Naive thymus-derived CD8-positive, alpha-beta T cell (primary cell): ENCODE measurements around the gene CNOT8. TPM values are rescaled to one million over a fixed set of nuclear protein-coding genes. Genes with fewer than 3 reads are reported as not detected.

Experiments used
- ATAC-seq, 2 donors: fragments of 150-1000 bp; cut with Tn5 transposase in 1 of 2; sonication (Bioruptor Pico), chemical (Tn5 transposase) in 1 of 2; 1 replicate in 1 of 2; 2 replicates in 1 of 2; pipeline ENCODE4 v1.10.0; 2021; ENCODE audit warnings: mild to moderate bottlenecking in 2 of 2, moderate library complexity in 2 of 2
- POLR2A ChIA-PET: fragments of 350-600 bp; sonication (Branson Sonifier 250); formaldehyde crosslinking; loops from one replicate; lab custom pipeline; 2021; ENCODE audit warnings: antibody characterized with exemption; lab: Charles Lee
- DNase-seq, 10 donors: peaks; one replicate each; pipeline versions ENCODE4 v3.0.0 to v3.0.0-alpha.2; 2020 to 2022
- H3K27ac Mint-ChIP-seq, 10 donors: one replicate each; pipeline ENCODE4 v1.8.0; 2020 to 2022; ENCODE audit warnings: mild to moderate bottlenecking in 10 of 10, mixed read lengths in 10 of 10, moderate library complexity in 4 of 10, inconsistent platforms in 1 of 10
- H3K27me3 Mint-ChIP-seq, 5 donors: one replicate each; pipeline ENCODE4 v1.8.0; 2021 to 2022; ENCODE audit warnings: mixed read lengths in 5 of 5
- H3K36me3 Mint-ChIP-seq, 3 donors: one replicate each; pipeline ENCODE4 v1.8.0; 2020 to 2022; ENCODE audit warnings: mixed read lengths in 3 of 3, mild to moderate bottlenecking in 2 of 3, inconsistent platforms in 1 of 3
- H3K4me1 Mint-ChIP-seq, 4 donors: one replicate each; pipeline ENCODE4 v1.8.0; 2021 to 2022; ENCODE audit warnings: mixed read lengths in 4 of 4
- H3K4me3 Mint-ChIP-seq, 10 donors: one replicate each; pipeline ENCODE4 v1.8.0; 2020 to 2022; ENCODE audit warnings: mild to moderate bottlenecking in 10 of 10, mixed read lengths in 10 of 10, moderate library complexity in 6 of 10, inconsistent platforms in 1 of 10
- H3K9me3 Mint-ChIP-seq, 9 donors: one replicate each; pipeline ENCODE4 v1.8.0; 2020 to 2022; ENCODE audit warnings: mixed read lengths in 9 of 9, mild to moderate bottlenecking in 3 of 9, inconsistent platforms in 1 of 9, moderate library complexity in 1 of 9
- polyA plus RNA-seq, 3 donors: library from polyadenylated mRNA; unstranded; fragments of 300-500 nt; fragmentation: Illumina TruSeq; gene quantifications; one replicate each; pipeline ENCODE4 v1.2.3, GENCODE V29; 2021
- total RNA-seq, 8 experiments: library from RNA in 2 of 8; stranded (reverse) in 2 of 8; gene quantifications; one replicate each; pipeline ENCODE4 v1.2.3 and lab custom pipeline; 2021 to 2026

CNOT8 gene
- total RNA-seq (100 to 1,000 TPM; 112 to 116 TPM), polyA plus RNA-seq (100 to 1,000 TPM; 134 to 157 (median 153) TPM), total RNA-seq (lab: John Stamatoyannopoulos, UW) (78.6 to 143 (median 102) reads per million in 6 experiments)

DNA sequence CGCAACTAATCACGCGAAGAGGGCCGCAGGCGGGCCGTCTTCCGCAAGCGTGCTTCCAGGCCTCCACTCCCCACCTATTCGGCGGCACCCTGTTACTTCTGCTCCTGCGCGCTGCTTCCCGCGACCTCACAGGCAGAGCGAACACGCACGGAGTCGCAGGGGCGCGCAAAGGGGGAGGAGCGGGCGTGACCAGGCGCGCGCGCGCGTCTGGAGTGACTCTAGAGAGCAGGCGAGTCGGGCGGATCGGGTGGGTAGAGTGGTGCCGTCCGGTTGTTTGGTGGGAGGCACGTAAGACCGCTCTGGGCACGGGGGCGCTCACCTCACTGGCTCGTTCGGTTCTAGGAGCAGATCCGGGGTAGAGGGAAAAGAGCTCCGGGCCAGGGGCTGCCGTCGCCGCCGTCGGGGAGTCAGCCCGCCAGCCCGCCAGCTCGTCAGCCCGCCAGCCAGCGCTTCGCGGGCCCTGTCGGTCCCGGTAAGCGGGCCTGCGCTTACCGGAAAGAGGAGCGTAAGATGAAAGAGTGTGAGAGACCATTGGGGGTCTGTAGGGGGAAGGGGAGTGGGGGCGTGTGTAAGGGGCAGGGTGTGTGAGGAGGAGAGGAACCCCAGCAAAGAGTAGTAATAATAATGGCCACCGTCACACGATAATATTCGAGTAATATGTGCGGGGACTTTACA lies at the start of gene CNOT8:
TSS of gene CNOT8 (plus strand) at position 331 of the 675 bp plus-strand sequence. CDS start 4,652 bp downstream, outside the sequence.
- Mint-ChIP-seq H3K4me3 (peak within 1 kb of the TSS; percentile 87 to 97 (median 95)), H3K27me3 (no peaks in the 10 kb centered on the region), H3K4me1 (peaks cover 32 to 49% (median 45%) of the 10 kb centered on the region in 4 donors), H3K27ac (peak within 1 kb of the TSS; percentile 91 to 100 (median 99)), H3K36me3 (peaks cover 0 to 24% (median 0%) of the 10 kb centered on the region in 3 donors), H3K9me3 (no peaks in the 10 kb centered on the region)
- peak; percentile 94 to 99 (median 98) for DNase-seq
- POLR2A ChIA-PET = interaction anchor here (0.6 to 2.8 kb wide), 9 partner anchors 18 to 104 kb away, joined by 3 to 13 read pairs (median 4); partner anchors contain the start of gene LARP1
- ATAC-seq = peak; percentile 70 to 75

DNA sequence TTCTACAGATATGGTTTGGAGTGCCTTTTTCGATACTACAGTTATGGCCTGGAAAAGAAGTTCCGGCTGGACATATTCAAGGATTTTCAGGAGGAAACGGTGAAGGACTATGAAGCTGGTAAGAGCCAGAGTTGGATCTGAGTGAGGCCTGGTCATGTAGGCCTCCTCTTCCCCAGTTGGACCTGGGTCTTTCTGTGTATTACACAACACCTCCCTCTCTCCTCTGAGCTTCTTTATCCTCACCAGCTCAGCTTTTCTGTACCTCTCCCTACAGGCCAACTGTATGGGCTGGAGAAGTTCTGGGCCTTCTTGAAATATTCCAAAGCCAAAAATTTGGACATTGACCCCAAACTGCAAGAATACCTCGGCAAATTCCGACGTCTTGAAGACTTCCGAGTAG lies 47.2 kb upstream of the CNOT8 start:
- no peaks in the 10 kb centered on the region for H3K9me3 Mint-ChIP-seq
- peaks cover 20 to 47% (median 34%) of the 10 kb centered on the region in 4 donors for H3K4me1 Mint-ChIP-seq
- POLR2A ChIA-PET = no interaction called here
- DNase-seq (no peak), ATAC-seq (no peak)
- no peak overlapping the region for H3K4me3 Mint-ChIP-seq
- H3K36me3 Mint-ChIP-seq = peaks cover 6 to 88% (median 26%) of the 10 kb centered on the region in 3 donors
- no peaks in the 10 kb centered on the region for H3K27me3 Mint-ChIP-seq
- H3K27ac Mint-ChIP-seq = peak overlapping the region in 5 of 10 donors; percentile 29 to 59 (median 43)

DNA sequence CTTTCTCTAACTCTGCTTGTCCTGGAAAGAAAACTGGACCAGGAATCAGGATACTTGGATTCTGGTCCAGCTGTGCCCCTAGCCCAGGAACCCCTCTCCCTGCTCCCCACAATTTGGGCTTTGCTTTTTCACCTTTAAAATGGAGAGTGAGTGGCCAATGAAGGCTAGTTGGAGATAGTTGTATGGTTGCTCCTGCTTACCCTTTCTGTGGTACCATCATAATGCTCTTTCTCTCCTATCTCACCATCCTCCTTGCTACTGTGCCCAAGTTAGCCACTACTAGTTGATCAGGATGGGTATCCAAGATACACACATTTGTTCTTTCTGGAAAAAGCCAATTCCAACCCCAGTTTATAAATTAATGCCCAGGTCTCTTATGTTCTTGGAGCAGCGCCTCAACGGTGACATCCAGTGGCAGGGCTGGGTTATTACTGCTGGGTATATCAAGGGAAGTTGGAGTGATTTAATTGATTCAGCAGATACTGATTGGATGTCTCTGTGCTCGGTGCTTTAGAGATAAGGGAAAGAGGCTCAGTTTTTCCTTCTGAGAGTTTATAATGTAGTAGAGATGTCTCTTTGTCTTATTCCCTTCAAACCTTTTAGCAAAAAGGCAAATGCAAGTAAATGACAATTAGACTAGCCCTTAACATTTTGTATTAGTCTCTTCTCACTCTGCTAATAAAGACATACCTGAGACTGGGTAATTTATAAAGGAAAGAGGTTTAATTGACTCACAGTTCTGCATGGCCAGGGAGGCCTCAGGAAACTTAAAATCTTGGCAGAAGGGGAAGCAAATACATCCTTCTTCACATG lies 46.6 kb upstream of the CNOT8 start:
- Mint-ChIP-seq H3K27me3 (no peaks in the 10 kb centered on the region), H3K36me3 (peaks cover 6 to 88% (median 26%) of the 10 kb centered on the region in 3 donors), H3K4me1 (peaks cover 21 to 53% (median 35%) of the 10 kb centered on the region in 4 donors), H3K27ac (peak overlapping the region; percentile 7 to 88 (median 44)), H3K9me3 (no peaks in the 10 kb centered on the region), H3K4me3 (peak overlapping the region in 6 of 10 donors; percentile 0 to 44 (median 36))
- peak; percentile 43 to 81 (median 60) for DNase-seq
- POLR2A ChIA-PET = no interaction called here
- peak; percentile 48 to 56 for ATAC-seq

DNA sequence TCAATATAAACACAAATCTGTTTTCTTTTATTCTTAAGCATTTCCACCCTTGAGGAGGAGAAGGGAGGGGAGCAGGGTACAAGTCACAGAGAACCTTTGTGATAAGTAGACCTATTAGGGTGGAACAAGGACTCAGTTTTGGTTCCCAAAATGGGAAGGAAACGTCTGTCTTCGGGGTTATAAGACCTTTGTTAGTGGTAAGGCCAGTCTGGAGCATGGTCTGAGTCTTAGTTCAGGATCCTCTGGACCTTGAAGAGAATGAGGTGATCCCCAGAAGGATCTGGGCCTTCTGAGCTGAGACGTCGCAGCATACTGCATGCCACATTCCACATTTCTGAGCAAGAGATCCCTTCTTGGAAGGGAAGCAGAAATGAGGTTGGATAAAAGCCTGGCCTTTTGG lies 45.3 kb upstream of the CNOT8 start:
- Mint-ChIP-seq H3K27me3 (no peaks in the 10 kb centered on the region), H3K27ac (peak overlapping the region in 9 of 10 donors; percentile 9 to 96 (median 82)), H3K36me3 (peaks cover 6 to 83% (median 22%) of the 10 kb centered on the region in 3 donors), H3K4me3 (peak overlapping the region in 8 of 10 donors; percentile 30 to 76 (median 50)), H3K4me1 (peaks cover 23 to 55% (median 36%) of the 10 kb centered on the region in 4 donors), H3K9me3 (no peaks in the 10 kb centered on the region)
- ATAC-seq (no peak), DNase-seq (no peak)
- POLR2A ChIA-PET = interaction anchor here (1.7 kb wide), 1 partner anchor 45 kb away, joined by 13 read pairs; the partner anchor contains the start of gene CNOT8

DNA sequence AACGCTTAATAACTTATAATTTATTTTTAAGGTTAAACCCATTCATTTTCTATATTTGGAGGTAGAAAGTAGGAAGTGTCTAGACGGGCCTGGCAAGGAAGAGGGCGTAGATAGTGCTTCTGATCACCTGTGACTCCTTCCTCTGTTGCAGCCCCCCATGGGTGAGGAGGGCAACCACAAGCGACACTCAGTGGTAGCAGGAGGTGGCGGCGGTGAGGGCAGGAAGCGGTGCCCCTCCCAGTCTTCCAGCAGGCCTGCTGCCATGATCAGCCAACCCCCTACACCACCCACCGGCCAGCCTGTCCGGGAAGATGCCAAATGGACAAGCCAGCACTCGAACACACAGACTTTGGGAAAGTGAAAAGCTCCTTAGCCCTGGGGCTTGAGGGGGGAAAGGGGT lies 44.7 kb upstream of the CNOT8 start:
- POLR2A ChIA-PET = interaction anchor here (0.6 to 1.7 kb wide), 2 partner anchors 29 to 44 kb away, joined by 4 to 13 read pairs; partner anchors contain the start of gene CNOT8
- Mint-ChIP-seq H3K36me3 (peaks cover 6 to 79% (median 22%) of the 10 kb centered on the region in 3 donors), H3K27me3 (no peaks in the 10 kb centered on the region), H3K9me3 (no peaks in the 10 kb centered on the region), H3K4me1 (peaks cover 24 to 55% (median 39%) of the 10 kb centered on the region in 4 donors), H3K27ac (peak overlapping the region; percentile 9 to 96 (median 92)), H3K4me3 (peak overlapping the region in 8 of 10 donors; percentile 30 to 76 (median 54))
- DNase-seq = peak; percentile 24 to 86 (median 66)
- ATAC-seq = peak; percentile 95 to 99

DNA sequence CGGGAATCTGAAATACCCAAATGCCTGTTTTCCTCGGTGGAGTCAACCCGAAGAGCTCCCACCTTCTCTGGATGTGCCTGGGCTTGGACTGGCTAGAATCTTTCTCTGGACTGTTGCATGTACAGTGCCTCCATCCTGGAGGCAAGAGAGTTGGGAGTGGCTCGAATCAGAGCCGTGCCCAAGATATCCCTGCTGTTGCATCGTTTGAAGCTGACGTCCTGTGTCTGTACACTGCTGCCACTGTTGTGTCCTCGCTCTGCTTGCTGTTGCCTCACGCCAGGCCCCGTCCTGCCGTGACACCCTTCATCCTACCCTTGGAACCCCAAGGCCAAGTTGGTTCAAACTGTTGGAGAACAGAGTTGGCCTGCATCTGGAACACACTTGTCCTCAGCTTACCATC lies 43.4 kb upstream of the CNOT8 start:
- POLR2A ChIA-PET = interaction anchor here (0.8 to 1.7 kb wide), 3 partner anchors 8 to 43 kb away, joined by 3 to 13 read pairs (median 5); partner anchors contain the start of gene CNOT8
- H3K4me3 Mint-ChIP-seq = peak overlapping the region in 1 of 10 donors; percentile 7
- H3K9me3 Mint-ChIP-seq = no peaks in the 10 kb centered on the region
- H3K4me1 Mint-ChIP-seq = peaks cover 25 to 55% (median 46%) of the 10 kb centered on the region in 4 donors
- peaks cover 6 to 69% (median 19%) of the 10 kb centered on the region in 3 donors for H3K36me3 Mint-ChIP-seq
- ATAC-seq = no peak
- H3K27me3 Mint-ChIP-seq = no peaks in the 10 kb centered on the region
- DNase-seq = no peak
- peak overlapping the region in 9 of 10 donors; percentile 75 to 87 (median 82) for H3K27ac Mint-ChIP-seq

DNA sequence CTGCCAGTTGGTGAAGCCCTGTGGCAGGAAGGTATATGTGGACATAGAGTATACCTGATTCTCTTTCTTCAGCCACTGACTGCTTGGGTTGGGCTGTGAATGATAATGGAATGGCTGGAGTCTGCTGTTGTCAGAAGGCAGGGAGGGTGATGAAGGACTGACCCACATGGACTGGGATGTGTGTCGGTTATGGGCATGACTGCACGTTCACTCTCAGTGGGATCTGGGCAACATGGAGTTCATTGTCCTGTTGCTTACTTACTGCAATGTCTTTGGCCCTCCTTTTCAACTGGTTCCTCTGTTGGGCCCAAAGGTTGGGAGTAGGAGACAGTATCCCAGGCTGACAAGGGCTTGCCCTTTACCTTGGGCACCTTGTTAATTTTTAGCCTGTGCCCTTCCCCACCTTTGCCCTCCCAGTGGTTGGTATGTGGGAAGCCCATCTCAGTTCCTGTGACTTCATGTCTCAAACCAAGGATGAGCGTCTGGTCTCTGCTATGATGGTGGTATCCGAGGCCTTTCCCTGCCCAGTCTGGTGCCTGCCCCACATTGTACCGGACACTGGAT lies 42.7 kb upstream of the CNOT8 start:
- Mint-ChIP-seq H3K4me1 (peaks cover 25 to 61% (median 49%) of the 10 kb centered on the region in 4 donors), H3K9me3 (no peaks in the 10 kb centered on the region), H3K36me3 (peaks cover 6 to 61% (median 18%) of the 10 kb centered on the region in 3 donors), H3K27me3 (no peaks in the 10 kb centered on the region), H3K27ac (peak overlapping the region; percentile 75 to 87 (median 83)), H3K4me3 (peak overlapping the region in 1 of 10 donors; percentile 7)
- POLR2A ChIA-PET = no interaction called here
- DNase-seq (no peak), ATAC-seq (no peak)

DNA sequence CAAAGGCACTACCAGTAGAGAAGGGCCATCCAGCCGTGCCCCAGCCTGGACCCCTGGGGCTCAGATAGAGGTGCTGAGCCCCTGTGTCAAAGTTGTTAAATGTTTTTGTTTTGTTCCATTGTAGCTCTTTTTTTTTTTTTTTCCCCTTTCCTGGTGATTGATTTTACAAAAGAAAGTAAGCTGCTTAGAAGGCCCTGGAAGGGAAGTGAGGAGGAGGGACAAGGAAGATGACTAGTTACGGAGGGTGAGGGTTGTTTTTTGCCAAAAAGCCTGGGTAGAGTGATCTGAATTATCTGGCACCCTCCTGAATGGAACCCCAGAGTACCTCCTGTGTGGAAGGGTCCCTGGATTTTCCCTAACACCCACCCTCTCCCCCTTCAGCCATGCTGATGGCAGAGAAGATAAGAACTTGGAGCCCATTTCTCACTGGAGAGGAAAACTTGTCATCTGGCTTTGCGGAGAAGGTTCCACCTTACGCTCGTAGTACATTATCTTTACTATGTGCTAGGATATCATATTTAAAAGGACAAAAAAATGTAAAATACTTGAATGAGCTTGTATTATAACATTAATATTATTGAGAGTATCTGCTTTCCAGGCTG lies 41.4 kb upstream of the CNOT8 start:
- Mint-ChIP-seq H3K4me3 (no peak overlapping the region), H3K4me1 (peaks cover 25 to 60% (median 49%) of the 10 kb centered on the region in 4 donors)
- POLR2A ChIA-PET = interaction anchor here (1.3 kb wide), 1 partner anchor 19 kb away, joined by 3 read pairs; no protein-coding TSS in a partner anchor

DNA sequence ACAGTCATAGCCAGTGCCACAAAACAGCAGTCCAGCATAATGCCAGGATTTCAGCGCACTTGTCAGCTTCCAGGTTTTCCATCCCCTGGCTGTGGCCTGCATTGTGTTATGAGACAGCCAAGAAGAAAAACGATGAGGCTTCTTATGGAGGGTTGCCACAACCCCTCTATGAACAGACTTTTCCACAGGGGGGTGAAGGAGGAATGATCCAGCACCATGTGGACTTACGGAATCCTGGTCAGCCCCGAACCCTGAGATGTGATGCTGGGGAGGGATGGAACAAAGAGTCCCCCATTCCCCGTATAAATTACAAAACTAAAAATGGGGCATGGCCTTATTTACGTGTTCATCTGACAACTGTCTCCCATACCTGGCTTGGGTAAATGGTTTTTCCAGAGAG lies 40.6 kb upstream of the CNOT8 start:
- peaks cover 0 to 45% (median 8%) of the 10 kb centered on the region in 3 donors for H3K36me3 Mint-ChIP-seq
- peaks cover 22 to 52% (median 43%) of the 10 kb centered on the region in 4 donors for H3K4me1 Mint-ChIP-seq
- no peaks in the 10 kb centered on the region for H3K27me3 Mint-ChIP-seq
- H3K4me3 Mint-ChIP-seq = peak overlapping the region in 1 of 10 donors; percentile 4
- no peak for ATAC-seq
- POLR2A ChIA-PET = interaction anchor here (1.3 kb wide), 1 partner anchor 18 kb away, joined by 3 read pairs; no protein-coding TSS in a partner anchor
- no peak for DNase-seq
- H3K27ac Mint-ChIP-seq = peak overlapping the region in 7 of 10 donors; percentile 7 to 87 (median 72)
- H3K9me3 Mint-ChIP-seq = no peaks in the 10 kb centered on the region

More for the DNA sequence above, 41.4 kb upstream of the CNOT8 start:
- Mint-ChIP-seq H3K9me3 (no peaks in the 10 kb centered on the region), H3K36me3 (peaks cover 1 to 49% (median 12%) of the 10 kb centered on the region in 3 donors), H3K27me3 (no peaks in the 10 kb centered on the region), H3K27ac (peak overlapping the region in 9 of 10 donors; percentile 58 to 87 (median 79))
- no peak for DNase-seq
- ATAC-seq = no peak

DNA sequence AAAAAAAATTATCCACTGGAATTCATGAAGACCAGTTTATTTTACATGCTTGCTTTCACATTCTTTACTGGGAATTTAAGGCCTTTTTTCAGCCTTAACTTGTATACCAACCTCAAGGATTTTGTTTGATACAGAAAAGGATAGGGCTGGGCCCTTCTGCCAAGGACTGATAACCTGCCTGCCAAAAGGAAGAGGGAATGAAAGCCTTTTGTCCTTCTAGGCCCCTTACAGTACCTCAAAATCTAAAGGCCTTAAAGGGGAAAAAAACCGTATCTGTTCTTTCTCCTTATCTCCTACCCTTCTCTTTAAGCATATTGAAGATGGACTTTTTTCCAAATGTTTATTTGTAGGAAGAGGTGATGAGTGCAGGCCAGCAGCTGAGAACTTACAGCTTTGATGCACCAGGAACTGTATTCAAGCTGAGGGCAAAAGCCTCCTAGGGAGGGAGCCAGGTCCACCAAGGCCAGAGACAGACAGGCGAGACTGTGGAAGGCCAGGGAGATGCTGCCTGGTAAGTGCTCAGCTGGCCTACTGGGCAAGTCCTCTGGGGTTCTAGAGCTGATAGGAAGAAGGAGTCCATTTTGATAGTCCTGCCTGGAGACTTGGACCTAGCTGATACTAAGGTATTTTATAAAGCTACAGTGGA lies 39.8 kb upstream of the CNOT8 start:
- no peaks in the 10 kb centered on the region for H3K9me3 Mint-ChIP-seq
- no peak overlapping the region for H3K4me3 Mint-ChIP-seq
- H3K4me1 Mint-ChIP-seq = peaks cover 20 to 44% (median 35%) of the 10 kb centered on the region in 4 donors
- POLR2A ChIA-PET = interaction anchor here (1.3 kb wide), 1 partner anchor 17 kb away, joined by 3 read pairs; no protein-coding TSS in a partner anchor
- H3K27me3 Mint-ChIP-seq = no peaks in the 10 kb centered on the region
- H3K36me3 Mint-ChIP-seq = peaks cover 0 to 40% (median 8%) of the 10 kb centered on the region in 3 donors
- H3K27ac Mint-ChIP-seq = peak overlapping the region in 7 of 10 donors; percentile 4 to 87 (median 42)
- no peak for ATAC-seq
- no peak for DNase-seq

DNA sequence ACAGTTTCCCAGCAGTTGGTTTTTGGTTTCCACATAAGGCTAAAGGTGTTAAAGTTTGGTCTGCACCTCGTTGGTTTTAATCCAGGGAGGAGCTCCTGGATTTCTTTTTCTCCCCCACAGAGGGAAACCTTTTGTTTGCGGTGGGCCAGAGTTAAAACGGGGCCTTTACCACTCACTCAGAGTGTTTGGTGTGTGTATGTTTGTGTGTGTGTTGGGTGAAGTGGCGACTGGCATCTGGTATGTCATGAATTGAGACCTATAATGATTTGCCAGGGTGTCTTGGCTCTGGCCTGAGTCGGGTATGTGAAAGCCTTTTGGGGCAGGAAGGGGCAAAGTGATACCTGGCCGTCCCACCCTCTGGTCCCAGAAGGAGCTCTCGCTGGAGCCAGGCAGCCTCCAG lies 38.9 kb upstream of the CNOT8 start:
- H3K4me3 Mint-ChIP-seq = no peak overlapping the region
- H3K36me3 Mint-ChIP-seq = peaks cover 0 to 34% (median 6%) of the 10 kb centered on the region in 3 donors
- ATAC-seq (no peak), DNase-seq (no peak)
- no peaks in the 10 kb centered on the region for H3K27me3 Mint-ChIP-seq
- no peaks in the 10 kb centered on the region for H3K9me3 Mint-ChIP-seq
- peaks cover 17 to 38% (median 30%) of the 10 kb centered on the region in 4 donors for H3K4me1 Mint-ChIP-seq
- H3K27ac Mint-ChIP-seq = peak overlapping the region in 8 of 10 donors; percentile 4 to 85 (median 36)
- POLR2A ChIA-PET = no interaction called here
